GM21515 (cell line): ENCODE data around the gene ECD.

ENCODE experiments used
- ATAC-seq: cut with Tn5 transposase; IDR thresholded peaks from one replicate; pipeline ENCODE4 v1.9.1; 2021; ENCODE audit not compliant: unreplicated experiment

Gene ECD

GRCh38 chr10:73099141-73099540, 68.7 kb downstream of the ECD start:
- ATAC-seq, result no peak

GRCh38 chr10:73097305-73097670, 70.5 kb downstream of the ECD start:
- no peak for ATAC-seq

- peak; percentile 77 for ATAC-seq
Measured at GRCh38 chr10:73096449-73097304, 71.1 kb downstream of the ECD start, which contains the start of gene P4HA1. Gene P4HA1, minus strand, starts transcription at chr10:73096866. Its CDS starts 21,983 bp downstream, at chr10:73074883.

DNA sequence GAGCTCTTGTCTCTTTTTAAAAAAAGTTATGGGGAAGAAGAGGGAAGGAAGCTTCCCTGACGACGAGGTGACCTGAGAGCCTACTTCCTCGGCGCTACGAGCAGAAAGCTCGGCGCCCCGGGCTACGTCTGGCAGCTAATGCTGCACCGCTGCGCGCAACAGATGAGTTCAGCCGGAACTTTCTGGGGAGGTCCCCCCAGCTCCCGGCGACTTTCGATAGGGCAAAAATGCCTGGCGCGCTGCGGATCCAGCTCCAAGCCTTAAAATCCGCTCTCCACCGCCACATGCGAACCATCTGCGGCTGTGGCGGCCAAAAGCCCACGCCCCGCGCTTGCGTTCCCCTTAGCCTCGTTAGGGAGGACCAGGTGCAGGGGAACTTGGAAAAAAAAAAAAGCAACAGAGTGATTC, 71.8 kb downstream of the ECD start:
- ATAC-seq, result peak; percentile 32

GRCh38 chr10:73095481-73096021, 72.3 kb downstream of the ECD start:
- peak; percentile 0 for ATAC-seq

- no peak for ATAC-seq
Measured at GRCh38 chr10:73094986-73095480, 72.8 kb downstream of the ECD start.

DNA sequence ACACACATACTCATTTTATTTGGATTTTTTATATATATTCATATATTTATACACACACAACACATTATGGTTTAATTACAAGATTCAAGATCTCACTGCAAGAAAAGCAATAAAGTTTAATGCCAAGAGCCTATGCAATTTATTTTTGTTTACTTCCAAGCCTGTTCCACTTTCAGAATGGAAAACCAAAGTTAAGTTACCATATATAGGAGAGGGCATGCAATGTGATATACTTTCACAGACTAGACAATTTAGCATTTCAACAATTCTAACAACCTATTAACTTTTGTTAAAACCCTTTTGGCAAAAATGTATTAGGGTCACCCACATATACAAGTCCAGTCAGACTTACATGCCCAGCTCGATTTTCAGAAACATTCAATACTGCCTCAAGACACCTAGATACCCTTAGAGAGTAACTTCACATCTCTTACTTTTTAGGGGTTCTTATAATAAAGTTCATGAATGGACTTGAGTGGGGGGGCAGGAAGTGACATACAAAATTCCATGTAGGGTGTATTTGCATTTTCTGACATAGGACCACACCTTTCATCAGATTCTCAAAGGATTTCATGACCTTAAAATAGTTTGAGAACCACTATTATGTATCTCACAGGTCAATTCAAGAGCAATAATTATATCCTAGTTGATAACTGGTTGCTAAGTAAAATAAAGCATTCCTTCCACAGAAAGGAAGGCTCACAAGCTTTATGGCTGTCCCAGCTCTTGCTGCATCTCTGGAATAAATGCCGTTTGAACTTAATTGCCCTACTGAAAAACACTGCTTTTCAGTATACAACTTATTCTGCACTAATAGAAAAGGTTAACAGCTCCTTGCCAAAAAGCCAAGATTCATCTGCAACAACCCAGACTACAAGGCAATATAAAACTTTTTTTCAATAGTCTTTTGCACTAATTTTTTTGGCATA, 73.6 kb downstream of the ECD start:
- ATAC-seq, result no peak

GRCh38 chr10:73092830-73093229, 75.0 kb downstream of the ECD start:
- ATAC-seq, result no peak

- no peak for ATAC-seq
Measured at GRCh38 chr10:73088304-73088703, 79.5 kb downstream of the ECD start.

DNA sequence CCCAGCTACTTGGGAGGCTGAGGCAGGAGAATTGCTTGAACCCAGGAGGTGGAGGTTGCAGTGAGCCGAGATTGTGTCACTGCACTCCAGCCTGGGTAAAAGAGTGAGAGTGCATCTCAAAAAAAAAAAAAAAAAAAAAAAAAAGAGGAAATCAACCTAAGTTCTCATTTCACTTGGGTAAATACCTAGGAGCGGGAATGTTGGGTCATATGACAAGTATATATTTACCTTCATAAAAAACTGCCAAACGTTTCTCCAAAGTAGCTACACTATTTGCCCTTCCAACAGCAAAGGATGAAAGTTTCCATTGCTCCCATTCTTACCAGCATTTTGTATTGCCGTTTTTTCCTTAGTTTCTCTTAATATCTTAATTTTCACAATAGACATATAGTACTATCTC, 81.0 kb downstream of the ECD start:
- ATAC-seq, result no peak

DNA sequence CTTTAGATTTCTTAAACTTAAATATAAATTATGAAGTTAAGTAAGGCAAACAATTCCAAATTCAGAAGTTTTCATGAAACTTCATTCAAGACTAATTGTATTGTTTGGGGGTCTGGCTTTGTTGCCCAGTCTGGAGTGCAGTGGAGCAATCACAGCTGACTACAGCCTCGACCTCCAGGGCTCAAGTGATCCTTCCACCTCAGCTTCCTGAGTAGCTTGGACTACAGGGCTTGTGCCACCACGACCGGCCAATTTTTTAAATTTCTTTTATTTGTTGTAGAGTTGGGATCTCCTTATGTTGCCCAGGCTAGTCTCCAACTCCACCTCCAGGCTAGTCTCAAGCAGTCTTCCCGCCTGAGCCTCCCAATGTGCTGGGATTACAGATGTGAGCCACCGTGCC, 83.6 kb downstream of the ECD start:
- no peak for ATAC-seq
